Erythroblast (primary cell): Measurements from ENCODE around the gene CDH15.

Experiments used
- GATA1 ChIP-seq: IDR thresholded peaks from 2 replicates; pipeline ENCODE4 v1.6.1; 2011; ENCODE audit warnings: low read depth, mild to moderate bottlenecking, control low read depth, low read length, moderate library complexity
- POLR2A ChIP-seq: IDR thresholded peaks from 2 replicates; pipeline ENCODE4 v1.6.1; 2011; ENCODE audit warnings: mild to moderate bottlenecking, low read length

GRCh38 chr16:89130448-89130847 is 41.1 kb upstream of the CDH15 start:
- TF ChIP-seq POLR2A (no peak), GATA1 (no peak)
